ENCODE measurements around the gene PDE8B. TPM values are rescaled to one million over a fixed set of nuclear protein-coding genes. Genes with fewer than 3 reads are reported as not detected.

PDE8B gene
- total RNA-seq, 1 donor from 2014 or later, result 5.3 TPM

- Histone ChIP-seq H3K36me3 (no peaks in the 10 kb centered on the region), H3K27me3 (ENCODE audit: low read depth) (no peaks in the 10 kb centered on the region), H3K27ac (no peak overlapping the region), H3K9me3 (no peaks in the 10 kb centered on the region), H3K4me1 (no peaks in the 10 kb centered on the region), H3K4me3 (no peak overlapping the region)
- ATAC-seq (no peak), DNase-seq (no peak)
- intact Hi-C loops (cut with DNase I), result no loop called here
- TF ChIP-seq CTCF (IDR thresholded peaks at IDR 0.05), result no peak
Observed at GRCh38 chr5:77390221-77390620, 179.7 kb downstream of the PDE8B start.

GRCh38 chr5:77390795-77391194 is 180.3 kb downstream of the PDE8B start:
- H3K4me1 ChIP-seq, result no peaks in the 10 kb centered on the region
- intact Hi-C loops (cut with DNase I), result no loop called here
- no peak overlapping the region for H3K27ac ChIP-seq
- H3K27me3 ChIP-seq (ENCODE audit: low read depth), result no peaks in the 10 kb centered on the region
- H3K9me3 ChIP-seq, result no peaks in the 10 kb centered on the region
- no peak for TF ChIP-seq CTCF (IDR thresholded peaks at IDR 0.05)
- ATAC-seq (no peak), DNase-seq (no peak)
- H3K4me3 ChIP-seq, result no peak overlapping the region
- H3K36me3 ChIP-seq, result no peaks in the 10 kb centered on the region

- Histone ChIP-seq H3K27me3 (ENCODE audit: low read depth) (no peaks in the 10 kb centered on the region), H3K36me3 (no peaks in the 10 kb centered on the region), H3K9me3 (no peaks in the 10 kb centered on the region), H3K4me1 (no peaks in the 10 kb centered on the region), H3K27ac (no peak overlapping the region), H3K4me3 (no peak overlapping the region)
- ATAC-seq, result no peak
- intact Hi-C loops (cut with DNase I), result no loop called here
- no peak for DNase-seq
- no peak for TF ChIP-seq CTCF (IDR thresholded peaks at IDR 0.05)
Observed at GRCh38 chr5:77391240-77391765, 180.8 kb downstream of the PDE8B start.

GRCh38 chr5:77394064-77394715 is 183.7 kb downstream of the PDE8B start:
- H3K27ac ChIP-seq, result no peak overlapping the region
- intact Hi-C loops (cut with DNase I), result no loop called here
- no peak overlapping the region for H3K4me3 ChIP-seq
- H3K9me3 ChIP-seq, result no peaks in the 10 kb centered on the region
- no peaks in the 10 kb centered on the region for H3K4me1 ChIP-seq
- no peak for TF ChIP-seq CTCF (IDR thresholded peaks at IDR 0.05)
- DNase-seq, result no peak
- H3K36me3 ChIP-seq, result no peaks in the 10 kb centered on the region
- no peak for ATAC-seq
- no peaks in the 10 kb centered on the region for H3K27me3 ChIP-seq (ENCODE audit: low read depth)

- no peak for DNase-seq
- Histone ChIP-seq H3K4me3 (no peak overlapping the region), H3K4me1 (no peaks in the 10 kb centered on the region), H3K9me3 (no peaks in the 10 kb centered on the region), H3K36me3 (no peaks in the 10 kb centered on the region), H3K27ac (no peak overlapping the region), H3K27me3 (ENCODE audit: low read depth) (no peaks in the 10 kb centered on the region)
- ATAC-seq, result no peak
- intact Hi-C loops (cut with DNase I), result no loop called here
- no peak for TF ChIP-seq CTCF (IDR thresholded peaks at IDR 0.05)
Observed at GRCh38 chr5:77396017-77396416, 185.5 kb downstream of the PDE8B start.

Data from lower lobe of right lung (tissue), 2 donors.